Hippocampal formation (tissue), 2 donors: ENCODE data around the gene INSL6.
A peak's percentile ranks its signal among the peaks of the same experiment; 100 is the strongest.
"Not testable (repeated sequence)": the region's sequence is repeated elsewhere in the genome, so short reads cannot be mapped to it uniquely, and the experiment has no call there.

Source experiments
- DNase-seq, 2 donors: peaks; one replicate each; lab custom pipeline; 2025; lab: John Stamatoyannopoulos, UW

The INSL6 gene

GRCh38 chr9:5185220-5185840 lies at the start of gene INSL6:
TSS of gene INSL6 (minus strand) at chr9:5185639. CDS start at chr9:5185602, 37 bp downstream.
- no peak for DNase-seq

- DNase-seq = no peak
These were observed 45.8 kb upstream of the INSL6 start, which contains the start of gene INSL4 for GRCh38 chr9:5231212-5231611. TSS of gene INSL4 (plus strand) at chr9:5231419. CDS start at chr9:5231524, 105 bp downstream.

GRCh38 chr9:5230554-5230953 lies 45.1 kb upstream of the INSL6 start:
- DNase-seq = no peak

- no peak for DNase-seq
These were observed 19.6 kb upstream of the INSL6 start for GRCh38 chr9:5205071-5205470.

- DNase-seq = no peak
These were observed 10.0 kb upstream of the INSL6 start for GRCh38 chr9:5195463-5195862.

- no peak for DNase-seq
These were observed 7.9 kb upstream of the INSL6 start for GRCh38 chr9:5193345-5193744.

GRCh38 chr9:5191985-5192384 lies 6.5 kb upstream of the INSL6 start:
- DNase-seq = no peak

GRCh38 chr9:5188060-5188984 lies 2.9 kb upstream of the INSL6 start:
- no peak for DNase-seq

- peak; percentile 2 to 18 for DNase-seq
These were observed 1.2 kb upstream of the INSL6 start for GRCh38 chr9:5186416-5187169.

GRCh38 chr9:5184776-5185175 lies 663 bp downstream of the INSL6 start:
- no peak for DNase-seq

- DNase-seq = not testable (repeated sequence)
These were observed 4.8 kb downstream of the INSL6 start for GRCh38 chr9:5180631-5181030.

GRCh38 chr9:5178126-5178805 lies 7.2 kb downstream of the INSL6 start:
- no peak for DNase-seq

GRCh38 chr9:5146241-5146640 lies 39.2 kb downstream of the INSL6 start:
- no peak for DNase-seq

- no peak for DNase-seq
These were observed 41.2 kb downstream of the INSL6 start for GRCh38 chr9:5144217-5144616.

GRCh38 chr9:5140151-5140550 lies 45.3 kb downstream of the INSL6 start:
- no peak for DNase-seq

- no peak for DNase-seq
These were observed 62.9 kb downstream of the INSL6 start for GRCh38 chr9:5122516-5122915.

- no peak for DNase-seq
These were observed 63.3 kb downstream of the INSL6 start for GRCh38 chr9:5122116-5122515.

GRCh38 chr9:5113994-5114748 lies 71.3 kb downstream of the INSL6 start:
- no peak for DNase-seq
